Mesothelial cell of epicardium (in vitro differentiated cells): Measurements from ENCODE around the gene MROH2A. TPM values are rescaled to one million over a fixed set of nuclear protein-coding genes. Genes with fewer than 3 reads are reported as not detected.
"Not testable (repeated sequence)": the region's sequence is repeated elsewhere in the genome, so short reads cannot be mapped to it uniquely, and the experiment has no call there.

Experiments
- DNase-seq, 2 experiments: peaks; one replicate each; pipeline ENCODE4 v3.0.0; 2021; ENCODE audit warnings: low spot score in 2 of 2; ENCODE audit not compliant: unreplicated experiment in 2 of 2
- H3K27ac Mint-ChIP-seq: 2 replicates; pipeline ENCODE4 v1.8.0; 2021; ENCODE audit warnings: mixed read lengths
- H3K27me3 Mint-ChIP-seq: 2 replicates; pipeline ENCODE4 v1.8.0; 2021; ENCODE audit warnings: low read depth, mixed read lengths
- H3K36me3 Mint-ChIP-seq: 2 replicates; pipeline ENCODE4 v1.8.0; 2021; ENCODE audit warnings: mixed read lengths
- H3K4me1 Mint-ChIP-seq: 2 replicates; pipeline ENCODE4 v1.8.0; 2021; ENCODE audit warnings: mixed read lengths
- H3K4me3 Mint-ChIP-seq: 2 replicates; pipeline ENCODE4 v1.8.0; 2021; ENCODE audit warnings: mild to moderate bottlenecking, moderate library complexity, mixed read lengths
- H3K9me3 Mint-ChIP-seq: 2 replicates; pipeline ENCODE4 v1.8.0; 2021; ENCODE audit warnings: mixed read lengths
- total RNA-seq: library from RNA; stranded (reverse); gene quantifications from 3 replicates; pipeline ENCODE4 v1.2.1, GENCODE V29; 2021
- TF ChIP-seq, protein P1 (sequence below): fragments of 200-600 bp; sonication (generic); IDR thresholded peaks from one replicate; pipeline ENCODE4 v1.5.0; 2021; ENCODE audit warnings: antibody characterized with exemption; ENCODE audit not compliant: unreplicated experiment

MROH2A gene
- total RNA-seq, 1 donor from 2014 or later, result not detected

GRCh38 chr2:233745073-233745755 lies 32.9 kb upstream of the MROH2A start:
- H3K9me3 Mint-ChIP-seq, result peaks cover 27% of the 10 kb centered on the region
- DNase-seq, result no peak
- peaks cover 16% of the 10 kb centered on the region for H3K27me3 Mint-ChIP-seq
- H3K4me1 Mint-ChIP-seq, result no peaks in the 10 kb centered on the region
- no peak overlapping the region for H3K27ac Mint-ChIP-seq
- no peak overlapping the region for H3K4me3 Mint-ChIP-seq
- no peaks in the 10 kb centered on the region for H3K36me3 Mint-ChIP-seq
- TF ChIP-seq, protein P1, sequence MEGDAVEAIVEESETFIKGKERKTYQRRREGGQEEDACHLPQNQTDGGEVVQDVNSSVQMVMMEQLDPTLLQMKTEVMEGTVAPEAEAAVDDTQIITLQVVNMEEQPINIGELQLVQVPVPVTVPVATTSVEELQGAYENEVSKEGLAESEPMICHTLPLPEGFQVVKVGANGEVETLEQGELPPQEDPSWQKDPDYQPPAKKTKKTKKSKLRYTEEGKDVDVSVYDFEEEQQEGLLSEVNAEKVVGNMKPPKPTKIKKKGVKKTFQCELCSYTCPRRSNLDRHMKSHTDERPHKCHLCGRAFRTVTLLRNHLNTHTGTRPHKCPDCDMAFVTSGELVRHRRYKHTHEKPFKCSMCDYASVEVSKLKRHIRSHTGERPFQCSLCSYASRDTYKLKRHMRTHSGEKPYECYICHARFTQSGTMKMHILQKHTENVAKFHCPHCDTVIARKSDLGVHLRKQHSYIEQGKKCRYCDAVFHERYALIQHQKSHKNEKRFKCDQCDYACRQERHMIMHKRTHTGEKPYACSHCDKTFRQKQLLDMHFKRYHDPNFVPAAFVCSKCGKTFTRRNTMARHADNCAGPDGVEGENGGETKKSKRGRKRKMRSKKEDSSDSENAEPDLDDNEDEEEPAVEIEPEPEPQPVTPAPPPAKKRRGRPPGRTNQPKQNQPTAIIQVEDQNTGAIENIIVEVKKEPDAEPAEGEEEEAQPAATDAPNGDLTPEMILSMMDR, result no peak

DNA sequence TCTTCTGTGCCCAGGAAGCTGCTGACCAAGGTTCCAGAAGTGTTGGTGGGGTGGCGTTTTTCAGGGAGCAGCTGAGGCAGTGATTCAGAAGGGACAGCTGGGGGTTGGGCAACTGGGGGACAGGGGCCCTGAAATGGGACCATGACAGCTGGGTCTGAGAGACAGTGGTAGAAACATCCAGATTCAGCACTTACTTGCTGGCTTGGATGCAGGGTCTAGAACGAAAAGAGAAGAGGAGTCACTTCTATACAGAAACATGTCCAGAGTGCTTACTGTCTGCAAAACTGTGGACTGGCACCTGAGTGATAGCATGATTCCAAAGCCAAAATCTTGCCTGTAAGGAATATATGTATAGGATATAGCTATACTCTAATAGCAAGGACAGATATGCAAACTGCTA lies 32.3 kb upstream of the MROH2A start:
- peaks cover 30% of the 10 kb centered on the region for H3K9me3 Mint-ChIP-seq
- H3K4me3 Mint-ChIP-seq, H3K4me1 Mint-ChIP-seq, H3K27ac Mint-ChIP-seq, DNase-seq, H3K36me3 Mint-ChIP-seq: not testable (repeated sequence)
- H3K27me3 Mint-ChIP-seq, result peaks cover 14% of the 10 kb centered on the region

- peaks cover 8% of the 10 kb centered on the region for H3K27me3 Mint-ChIP-seq
- H3K27ac Mint-ChIP-seq, result no peak overlapping the region
- no peak for DNase-seq
- peaks cover 38% of the 10 kb centered on the region for H3K9me3 Mint-ChIP-seq
- TF ChIP-seq, protein P1, result no peak
- H3K4me3 Mint-ChIP-seq, result no peak overlapping the region
- H3K4me1 Mint-ChIP-seq, result no peaks in the 10 kb centered on the region
- no peaks in the 10 kb centered on the region for H3K36me3 Mint-ChIP-seq
These were observed 31.5 kb upstream of the MROH2A start for GRCh38 chr2:233746475-233747282.

GRCh38 chr2:233747283-233747544 lies 30.9 kb upstream of the MROH2A start:
- DNase-seq, result no peak
- H3K27ac Mint-ChIP-seq, result no peak overlapping the region
- no peaks in the 10 kb centered on the region for H3K4me1 Mint-ChIP-seq
- H3K27me3 Mint-ChIP-seq, result peaks cover 5% of the 10 kb centered on the region
- no peaks in the 10 kb centered on the region for H3K36me3 Mint-ChIP-seq
- peaks cover 42% of the 10 kb centered on the region for H3K9me3 Mint-ChIP-seq
- no peak overlapping the region for H3K4me3 Mint-ChIP-seq
- TF ChIP-seq, protein P1, result no peak

GRCh38 chr2:233750689-233751088 lies 27.4 kb upstream of the MROH2A start:
- not testable (repeated sequence) for H3K4me3 Mint-ChIP-seq, H3K36me3 Mint-ChIP-seq, H3K27me3 Mint-ChIP-seq, DNase-seq, H3K27ac Mint-ChIP-seq, H3K4me1 Mint-ChIP-seq
- H3K9me3 Mint-ChIP-seq, result peaks cover 47% of the 10 kb centered on the region

DNA sequence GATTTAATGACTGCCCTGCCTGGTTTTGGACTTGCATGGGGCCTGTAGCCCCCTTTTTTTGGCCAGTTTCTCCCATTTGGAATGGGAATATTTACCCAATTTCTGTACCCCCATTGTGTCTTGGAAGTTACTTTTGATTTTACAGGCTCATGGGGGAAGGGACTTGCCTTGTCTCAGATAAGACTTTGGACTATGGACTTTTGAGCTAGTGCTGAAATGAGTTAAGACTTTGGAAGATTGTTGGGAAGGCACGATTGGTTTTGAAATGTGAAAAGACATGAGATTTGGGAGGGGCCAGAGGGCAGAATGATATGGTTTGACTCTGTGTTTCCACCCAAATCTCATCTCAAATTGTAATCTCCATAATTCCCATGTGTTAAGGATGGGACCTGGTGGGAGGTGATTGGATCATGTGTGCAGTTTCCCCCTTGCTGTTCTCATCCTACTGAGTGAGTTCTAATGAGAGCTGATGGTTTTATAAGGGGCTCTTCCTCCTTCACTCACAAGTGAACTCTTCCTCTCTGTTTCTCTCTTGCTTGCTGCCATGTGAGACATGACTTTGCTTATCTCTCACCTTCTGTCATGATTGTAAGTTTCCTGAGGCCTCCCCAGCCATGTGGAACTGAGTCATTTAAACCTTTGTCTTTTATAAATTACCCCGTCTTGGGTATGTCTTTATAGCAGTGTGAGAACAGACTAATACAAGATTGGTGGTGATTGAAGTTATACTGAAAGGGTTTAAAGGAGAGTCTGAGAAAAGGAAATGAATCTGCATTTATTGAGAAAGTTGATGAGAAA lies 26.7 kb upstream of the MROH2A start:
- not testable (repeated sequence) for H3K4me3 Mint-ChIP-seq, DNase-seq, H3K36me3 Mint-ChIP-seq, H3K4me1 Mint-ChIP-seq, H3K27ac Mint-ChIP-seq, H3K27me3 Mint-ChIP-seq
- peaks cover 47% of the 10 kb centered on the region for H3K9me3 Mint-ChIP-seq
